HepG2 (cell line): ENCODE measurements around the gene IFITM10. TPM values are rescaled to one million over a fixed set of nuclear protein-coding genes. Genes with fewer than 3 reads are reported as not detected.

Experiments used
- BCL3 ChIP-seq: sonication (generic); formaldehyde crosslinking; IDR thresholded peaks from 2 replicates; pipeline ENCODE4 v1.5.1; 2020; ENCODE audit warnings: mild to moderate bottlenecking, missing genetic modification reagents, moderate library complexity
- CEBPG ChIP-seq: IDR thresholded peaks from 2 replicates; pipeline ENCODE4 v1.6.1; 2016
- GABPA ChIP-seq, 2 experiments: IDR thresholded peaks; 2 replicates each; pipeline ENCODE4 v1.6.1; 2011 to 2016; ENCODE audit warnings: low read depth in 2 of 2, low read length in 1 of 2, missing biosample characterization in 1 of 2, missing genetic modification characterization in 1 of 2
- GRHL1 ChIP-seq: sonication (generic); formaldehyde crosslinking; conservative IDR thresholded peaks from 2 replicates; pipeline ENCODE4 v1.8.0; 2022; ENCODE audit warnings: missing genetic modification reagents
- MAF1 ChIP-seq: sonication (generic); formaldehyde crosslinking; IDR thresholded peaks from 2 replicates; pipeline ENCODE4 v1.5.0; 2020; ENCODE audit warnings: missing genetic modification reagents, borderline replicate concordance
- MIER2 ChIP-seq: IDR thresholded peaks from 2 replicates; pipeline ENCODE4 v1.6.1; 2016; ENCODE audit warnings: missing biosample characterization, missing genetic modification reagents
- MYNN ChIP-seq: sonication (generic); formaldehyde crosslinking; IDR thresholded peaks from 2 replicates; pipeline ENCODE4 v1.4.0; 2020; ENCODE audit warnings: mild to moderate bottlenecking, low read depth, missing genetic modification reagents
- PAWR ChIP-seq: sonication (generic); formaldehyde crosslinking; IDR thresholded peaks from 2 replicates; pipeline ENCODE4 v1.4.0; 2020; ENCODE audit warnings: missing genetic modification reagents, mild to moderate bottlenecking, borderline replicate concordance
- SIX4 ChIP-seq: sonication (generic); formaldehyde crosslinking; IDR thresholded peaks from 2 replicates; pipeline ENCODE4 v1.4.0; 2020; ENCODE audit warnings: missing genetic modification reagents
- SNAPC2 ChIP-seq: sonication (generic); formaldehyde crosslinking; IDR thresholded peaks from 2 replicates; pipeline ENCODE4 v1.8.1; 2022; ENCODE audit warnings: mild to moderate bottlenecking, missing genetic modification reagents
- SOX13 ChIP-seq, 3 experiments: fragments of 450-650 bp in 1 of 3; sonication (generic) in 1 of 3; formaldehyde crosslinking in 1 of 3; IDR thresholded peaks in 2 of 3; conservative IDR thresholded peaks in 1 of 3; 2 replicates each; pipeline versions ENCODE4 v1.5.0 to v1.6.1; 2016 to 2020; ENCODE audit warnings: antibody characterized with exemption in 1 of 3, mild to moderate bottlenecking in 1 of 3, missing compliant biosample characterization in 1 of 3, missing genetic modification reagents in 1 of 3, moderate library complexity in 1 of 3
- SP4 ChIP-seq: sonication (generic); formaldehyde crosslinking; IDR thresholded peaks from 2 replicates; pipeline ENCODE4 v1.8.1; 2023; ENCODE audit warnings: mild to moderate bottlenecking, missing genetic modification reagents
- TARDBP ChIP-seq: sonication (generic); formaldehyde crosslinking; IDR thresholded peaks from 2 replicates; pipeline ENCODE4 v1.8.0; 2022; ENCODE audit warnings: mild to moderate bottlenecking, missing genetic modification reagents
- TCF7L2 ChIP-seq: IDR thresholded peaks from 2 replicates; pipeline ENCODE4 v1.6.1; 2011; ENCODE audit warnings: mild to moderate bottlenecking, low read depth, low read length, moderate library complexity
- ZFAT ChIP-seq: sonication (generic); formaldehyde crosslinking; conservative IDR thresholded peaks from 2 replicates; pipeline ENCODE4 v1.8.1; 2023; ENCODE audit warnings: missing genetic modification reagents, inconsistent platforms
- ZNF326 ChIP-seq: sonication (generic); formaldehyde crosslinking; IDR thresholded peaks from 2 replicates; pipeline ENCODE4 v1.4.0; 2020; ENCODE audit warnings: missing genetic modification reagents, borderline replicate concordance
- ZNF34 ChIP-seq: sonication (generic); formaldehyde crosslinking; IDR thresholded peaks from 2 replicates; pipeline ENCODE4 v1.4.0; 2020; ENCODE audit warnings: mild to moderate bottlenecking, missing genetic modification reagents, borderline replicate concordance
- ZNF543 ChIP-seq: sonication (generic); formaldehyde crosslinking; IDR thresholded peaks from 2 replicates; pipeline ENCODE4 v1.4.0; 2020; ENCODE audit warnings: mild to moderate bottlenecking, missing genetic modification reagents
- ZNF567 ChIP-seq: sonication (generic); formaldehyde crosslinking; IDR thresholded peaks from 2 replicates; pipeline ENCODE4 v1.8.1; 2023; ENCODE audit warnings: mild to moderate bottlenecking, missing genetic modification reagents, borderline replicate concordance
- ZNF629 ChIP-seq: sonication (generic); formaldehyde crosslinking; conservative IDR thresholded peaks from 2 replicates; pipeline ENCODE4 v1.5.0; 2020; ENCODE audit warnings: missing genetic modification reagents
- polyA plus RNA-seq, 8 experiments: library from polyadenylated mRNA; depleted of rRNA in 3 of 8; stranded (reverse) in 7 of 8; unstranded in 1 of 8; fragments of >200 nt; fragmentation: Illumina TruSeq in 4 of 8; extraction: Trizol in 4 of 8; gene quantifications; 2 replicates each; pipeline versions ENCODE4 v1.2.1 to v1.2.3, GENCODE V29; 2011 to 2016; ENCODE audit warnings: low read depth in 4 of 8, missing spikeins in 1 of 8, mixed read lengths in 1 of 8; ENCODE audit not compliant: insufficient read depth in 1 of 8
- total RNA-seq, 5 experiments: library from RNA; depleted of rRNA; stranded (reverse); fragments of >200 nt; fragmentation: Illumina TruSeq; extraction: Trizol; gene quantifications; 2 replicates each; pipeline ENCODE4 v1.2.3, GENCODE V29; 2016; ENCODE audit warnings: low read depth in 1 of 5
- TF ChIP-seq, protein P1 (sequence below): fragments of 450-650 bp; IDR thresholded peaks from 2 replicates; pipeline ENCODE4 v1.6.1; 2017
- TF ChIP-seq, protein P2 (sequence below): IDR thresholded peaks from 2 replicates; pipeline ENCODE4 v1.6.1; 2016
- TF ChIP-seq, protein P3 (sequence below): IDR thresholded peaks from 2 replicates; pipeline ENCODE4 v1.6.1; 2012; ENCODE audit warnings: low read depth, low read length, improper control_type of control experiment

IFITM10 gene
- total and polyA plus RNA-seq, 2 of the 13 experiments (the other 11 are each of a cell fraction or from before 2014, with no cell fraction given): 0.09 to 0.13 TPM

GRCh38 chr11:1763796-1764661 lies 13.6 kb upstream of the IFITM10 start, which contains the start of gene CTSD (continued):
- TF ChIP-seq, protein P1, sequence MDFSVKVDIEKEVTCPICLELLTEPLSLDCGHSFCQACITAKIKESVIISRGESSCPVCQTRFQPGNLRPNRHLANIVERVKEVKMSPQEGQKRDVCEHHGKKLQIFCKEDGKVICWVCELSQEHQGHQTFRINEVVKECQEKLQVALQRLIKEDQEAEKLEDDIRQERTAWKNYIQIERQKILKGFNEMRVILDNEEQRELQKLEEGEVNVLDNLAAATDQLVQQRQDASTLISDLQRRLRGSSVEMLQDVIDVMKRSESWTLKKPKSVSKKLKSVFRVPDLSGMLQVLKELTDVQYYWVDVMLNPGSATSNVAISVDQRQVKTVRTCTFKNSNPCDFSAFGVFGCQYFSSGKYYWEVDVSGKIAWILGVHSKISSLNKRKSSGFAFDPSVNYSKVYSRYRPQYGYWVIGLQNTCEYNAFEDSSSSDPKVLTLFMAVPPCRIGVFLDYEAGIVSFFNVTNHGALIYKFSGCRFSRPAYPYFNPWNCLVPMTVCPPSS: no peak
- TF ChIP-seq ZNF629 (CRISPR knock-in tag) (no peak), GABPA (IDR thresholded peaks at IDR 0.05; ENCODE audit: low read depth, low read length) (no peak), GABPA (CRISPR knock-in tag; IDR thresholded peaks at IDR 0.05; ENCODE audit: low read depth) (no peak), MIER2 (CRISPR knock-in tag) (no peak), TARDBP (CRISPR knock-in tag) (peak; percentile 33; the same call in 1 of the 2 replicates), SOX13 (IDR thresholded peaks at IDR 0.05) (no peak), SOX13 (CRISPR knock-in tag; conservative IDR thresholded peaks at IDR 0.05 in 1 of 2, IDR thresholded peaks at IDR 0.05 in 1 of 2) (no peak; a peak in 1 of 4 replicates), PAWR (CRISPR knock-in tag) (no peak), ZNF567 (CRISPR knock-in tag) (no peak), BCL3 (CRISPR knock-in tag) (no peak; the same call in 1 of the 2 replicates), SP4 (CRISPR knock-in tag) (peak; percentile 44), MAF1 (CRISPR knock-in tag) (no peak), SNAPC2 (no peak), ZFAT (no peak), CEBPG (no peak), TCF7L2 (no peak), ZNF34 (CRISPR knock-in tag) (no peak), MYNN (CRISPR knock-in tag) (no peak), SIX4 (CRISPR knock-in tag) (no peak), ZNF326 (no peak), ZNF543 (CRISPR knock-in tag) (no peak), GRHL1 (CRISPR knock-in tag) (no peak)
- TF ChIP-seq, protein P2, sequence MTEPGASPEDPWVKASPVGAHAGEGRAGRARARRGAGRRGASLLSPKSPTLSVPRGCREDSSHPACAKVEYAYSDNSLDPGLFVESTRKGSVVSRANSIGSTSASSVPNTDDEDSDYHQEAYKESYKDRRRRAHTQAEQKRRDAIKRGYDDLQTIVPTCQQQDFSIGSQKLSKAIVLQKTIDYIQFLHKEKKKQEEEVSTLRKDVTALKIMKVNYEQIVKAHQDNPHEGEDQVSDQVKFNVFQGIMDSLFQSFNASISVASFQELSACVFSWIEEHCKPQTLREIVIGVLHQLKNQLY (CRISPR knock-in tag): no peak
- TF ChIP-seq, protein P3, sequence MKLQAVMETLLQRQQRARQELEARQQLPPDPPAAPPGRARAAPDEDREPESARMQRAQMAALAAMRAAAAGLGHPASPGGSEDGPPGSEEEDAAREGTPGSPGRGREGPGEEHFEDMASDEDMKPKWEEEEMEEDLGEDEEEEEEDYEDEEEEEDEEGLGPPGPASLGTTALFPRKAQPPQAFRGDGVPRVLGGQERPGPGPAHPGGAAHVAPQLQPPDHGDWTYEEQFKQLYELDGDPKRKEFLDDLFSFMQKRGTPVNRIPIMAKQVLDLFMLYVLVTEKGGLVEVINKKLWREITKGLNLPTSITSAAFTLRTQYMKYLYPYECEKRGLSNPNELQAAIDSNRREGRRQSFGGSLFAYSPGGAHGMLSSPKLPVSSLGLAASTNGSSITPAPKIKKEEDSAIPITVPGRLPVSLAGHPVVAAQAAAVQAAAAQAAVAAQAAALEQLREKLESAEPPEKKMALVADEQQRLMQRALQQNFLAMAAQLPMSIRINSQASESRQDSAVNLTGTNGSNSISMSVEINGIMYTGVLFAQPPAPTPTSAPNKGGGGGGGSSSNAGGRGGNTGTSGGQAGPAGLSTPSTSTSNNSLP: no peak
